Myocyte (in vitro differentiated cells): ENCODE measurements around the gene OR2AJ1. TPM values are rescaled to one million over a fixed set of nuclear protein-coding genes. Genes with fewer than 3 reads are reported as not detected.
"Not testable (repeated sequence)": the region's sequence is repeated elsewhere in the genome, so short reads cannot be mapped to it uniquely, and the experiment has no call there.

Experiments
- DNase-seq: peaks from one replicate; pipeline ENCODE4 v3.0.0-alpha.2; 2012; ENCODE audit warnings: low read depth
- polyA plus RNA-seq: library from polyadenylated mRNA; unstranded; fragments of >200 nt; gene quantifications from one replicate; pipeline ENCODE4 v1.2.1, GENCODE V29; 2012; ENCODE audit warnings: missing spikeins
- total RNA-seq: library from RNA; depleted of rRNA; stranded (reverse); fragments of >200 nt; gene quantifications from 2 replicates; pipeline ENCODE4 v1.2.3, GENCODE V29; 2014

Gene OR2AJ1, protein sequence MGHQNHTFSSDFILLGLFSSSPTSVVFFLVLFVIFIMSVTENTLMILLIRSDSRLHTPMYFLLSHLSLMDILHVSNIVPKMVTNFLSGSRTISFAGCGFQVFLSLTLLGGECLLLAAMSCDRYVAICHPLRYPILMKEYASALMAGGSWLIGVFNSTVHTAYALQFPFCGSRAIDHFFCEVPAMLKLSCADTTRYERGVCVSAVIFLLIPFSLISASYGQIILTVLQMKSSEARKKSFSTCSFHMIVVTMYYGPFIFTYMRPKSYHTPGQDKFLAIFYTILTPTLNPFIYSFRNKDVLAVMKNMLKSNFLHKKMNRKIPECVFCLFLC
- not detected in 2 replicates for total RNA-seq
- not detected for polyA plus RNA-seq

DNA sequence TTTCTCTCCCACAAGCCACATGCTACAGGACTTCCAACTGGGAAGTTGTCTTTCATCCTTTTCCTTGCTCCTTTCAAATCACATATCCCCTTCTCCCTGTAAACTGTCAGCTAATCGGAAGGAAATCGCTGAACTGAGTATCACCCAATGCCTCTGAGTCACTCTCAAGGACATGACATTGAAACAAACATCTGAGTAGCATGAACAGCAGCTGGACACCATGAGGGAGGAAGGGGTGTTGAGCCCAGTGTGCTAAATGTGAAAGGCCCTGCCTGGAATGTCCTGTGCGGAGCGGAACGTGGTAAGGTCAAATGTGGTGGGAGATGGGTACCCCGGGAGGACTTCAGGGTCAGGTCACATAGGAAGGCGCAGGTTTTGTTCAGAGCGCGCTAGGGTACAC, at the start of gene OR2AJ1:
Gene OR2AJ1, plus strand, starts transcription at position 22 of the 400 bp plus-strand sequence. CDS start 8,880 bp downstream, outside the sequence.
- no peak for DNase-seq

GRCh38 chr1:247883346-247883745, 41.3 kb upstream of the OR2AJ1 start:
- DNase-seq: no peak

DNA sequence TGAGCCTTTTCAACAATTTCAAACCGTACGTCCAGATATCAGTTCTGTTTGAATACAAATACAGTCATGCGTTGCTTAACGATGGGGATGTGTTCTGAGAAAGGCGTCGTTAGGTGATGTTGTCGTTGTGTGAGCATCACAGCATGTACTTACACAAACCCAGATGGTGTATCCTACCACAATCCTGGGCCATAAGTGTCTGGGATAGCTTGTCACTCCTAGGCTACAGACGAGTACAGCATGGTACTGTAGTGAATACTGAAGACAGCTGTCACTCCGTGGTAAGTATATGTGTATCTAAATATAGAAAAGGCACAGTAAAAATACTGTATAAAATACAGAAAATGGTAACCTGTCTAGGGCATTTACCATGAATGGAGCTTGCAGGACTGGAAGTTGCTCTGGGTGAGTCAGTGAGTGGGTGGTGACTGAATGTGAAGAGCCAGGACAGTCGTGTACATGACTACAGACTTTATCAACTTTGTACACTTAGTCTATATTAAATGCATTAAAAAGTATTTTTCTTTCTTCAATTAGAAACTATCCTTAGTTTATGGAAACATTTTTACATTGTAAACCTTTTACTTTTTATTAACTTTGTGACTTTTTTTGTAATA, 39.8 kb upstream of the OR2AJ1 start:
- DNase-seq: no peak

DNA sequence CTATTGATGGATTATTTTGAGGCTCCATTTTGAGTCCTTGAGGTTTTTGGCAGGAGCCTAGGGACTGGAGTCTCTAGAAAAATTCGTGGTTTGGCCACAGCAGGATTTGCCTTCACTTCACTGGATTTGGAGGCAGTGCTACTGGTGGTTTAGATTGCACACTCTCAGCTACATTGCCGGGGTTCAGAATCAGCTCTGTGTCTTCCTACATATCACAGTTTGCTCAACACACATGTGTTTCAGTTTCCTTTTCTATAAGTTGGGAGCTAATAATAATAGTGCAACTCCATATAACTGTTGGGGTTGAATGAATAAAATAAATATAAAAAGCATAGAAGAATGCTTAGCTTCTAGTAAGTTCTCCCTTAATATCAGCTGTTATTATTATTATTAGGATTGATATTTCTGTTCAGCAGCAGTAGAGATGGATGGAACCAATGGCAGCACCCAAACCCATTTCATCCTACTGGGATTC, 29.5 kb upstream of the OR2AJ1 start, which contains the start of gene OR2W3:
Gene OR2W3, plus strand, starts transcription at position 425 of the 475 bp plus-strand sequence. Its CDS starts 0 bp downstream, at position 425.
- no peak for DNase-seq

GRCh38 chr1:247895976-247896375, 28.7 kb upstream of the OR2AJ1 start:
- no peak for DNase-seq

- DNase-seq: no peak
These were observed 20.6 kb upstream of the OR2AJ1 start for GRCh38 chr1:247904122-247904521.

- no peak for DNase-seq
These were observed 19.5 kb upstream of the OR2AJ1 start for GRCh38 chr1:247905181-247905580.

DNA sequence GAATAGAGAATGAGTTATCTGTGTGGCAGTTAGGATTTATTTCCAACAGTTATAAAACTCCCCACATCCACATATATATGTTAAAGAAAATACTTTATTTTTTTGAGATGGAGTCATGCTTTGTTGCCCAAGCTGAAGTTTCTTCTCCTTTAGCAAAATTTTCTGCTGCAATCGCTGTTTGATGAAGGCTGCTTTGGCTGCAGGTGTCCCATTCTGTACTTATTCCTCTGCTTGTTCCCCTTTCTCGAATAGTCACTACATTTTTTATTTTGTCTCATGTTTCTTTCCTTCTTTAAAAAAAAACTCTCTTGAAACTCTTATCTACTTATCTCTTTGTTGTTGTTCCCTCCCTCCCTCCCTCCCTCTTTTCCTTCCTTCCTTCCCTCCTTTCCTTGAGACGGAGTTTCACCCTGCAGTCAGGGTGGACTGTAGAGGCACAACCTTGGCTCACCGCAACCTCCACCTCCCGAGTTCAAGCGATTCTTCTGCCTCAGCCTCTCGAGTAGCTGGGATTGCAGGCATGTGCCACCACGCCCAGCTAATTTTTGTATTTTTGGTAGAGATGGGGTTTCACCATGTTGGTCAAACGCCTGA, 18.7 kb upstream of the OR2AJ1 start:
- no peak for DNase-seq

GRCh38 chr1:247906504-247907047, 18.1 kb upstream of the OR2AJ1 start:
- DNase-seq: peak; percentile 32

GRCh38 chr1:247908766-247909165, 15.9 kb upstream of the OR2AJ1 start:
- no peak for DNase-seq

- no peak for DNase-seq
These were observed 10.9 kb upstream of the OR2AJ1 start for GRCh38 chr1:247913786-247914185.

- no peak for DNase-seq
These were observed 9.6 kb upstream of the OR2AJ1 start for GRCh38 chr1:247914941-247915662.

DNA sequence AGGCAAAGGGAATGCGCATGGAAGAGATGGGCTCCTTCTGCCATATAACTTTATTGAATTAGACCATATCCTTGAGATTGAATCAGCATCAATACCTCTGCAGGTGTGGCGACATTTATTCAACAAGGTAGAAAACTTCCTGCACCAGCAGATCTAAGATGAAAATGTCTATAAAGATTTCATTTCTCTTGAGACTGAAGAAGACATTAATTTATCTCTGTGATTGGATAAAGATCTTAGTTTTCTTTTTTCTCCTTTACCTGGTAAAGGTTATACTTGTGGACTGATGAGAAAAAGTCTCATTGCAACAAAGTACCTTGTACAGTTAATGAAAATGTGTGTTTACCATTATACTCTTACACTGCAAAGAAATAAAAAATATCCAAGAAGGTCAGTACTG, 4.7 kb upstream of the OR2AJ1 start, which contains the start of gene OR2T8:
Gene OR2T8, plus strand, starts transcription at position 301 of the 400 bp plus-strand sequence. CDS start 766 bp downstream, outside the sequence.
- DNase-seq: no peak

GRCh38 chr1:247923941-247924340, 748 bp upstream of the OR2AJ1 start:
- no peak for DNase-seq

DNA sequence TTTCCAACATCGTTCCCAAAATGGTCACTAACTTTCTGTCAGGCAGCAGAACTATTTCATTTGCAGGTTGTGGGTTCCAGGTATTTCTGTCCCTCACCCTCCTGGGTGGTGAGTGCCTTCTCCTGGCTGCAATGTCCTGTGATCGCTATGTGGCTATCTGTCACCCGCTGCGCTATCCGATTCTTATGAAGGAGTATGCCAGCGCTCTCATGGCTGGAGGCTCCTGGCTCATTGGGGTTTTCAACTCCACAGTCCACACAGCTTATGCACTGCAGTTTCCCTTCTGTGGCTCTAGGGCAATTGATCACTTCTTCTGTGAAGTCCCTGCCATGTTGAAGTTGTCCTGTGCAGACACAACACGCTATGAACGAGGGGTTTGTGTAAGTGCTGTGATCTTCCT, 9.3 kb downstream of the OR2AJ1 start:
- DNase-seq: no peak

GRCh38 chr1:247935781-247936180, 11.1 kb downstream of the OR2AJ1 start:
- no peak for DNase-seq

DNA sequence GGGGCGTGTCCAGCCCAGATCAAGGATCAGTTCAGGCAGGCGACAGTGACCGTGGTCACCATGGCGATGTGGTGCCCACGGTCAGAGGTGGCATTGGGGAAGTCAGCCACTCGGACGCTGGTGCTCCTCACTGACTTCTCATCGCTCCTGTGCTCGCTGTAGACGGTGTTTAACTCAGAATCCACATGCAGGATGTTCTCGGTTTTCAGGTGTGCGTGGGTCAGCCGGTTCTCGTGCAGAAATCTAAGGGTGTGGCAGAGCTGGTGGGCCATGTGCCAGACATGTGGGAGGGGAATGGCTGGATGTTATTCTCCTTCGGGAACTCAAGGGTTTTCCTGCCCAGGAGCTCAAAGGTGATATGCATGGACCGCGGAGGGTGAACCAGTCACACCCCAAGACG, 11.7 kb downstream of the OR2AJ1 start:
- no peak for DNase-seq

- DNase-seq: not testable (repeated sequence)
These were observed 12.5 kb downstream of the OR2AJ1 start for GRCh38 chr1:247936965-247937734.

DNA sequence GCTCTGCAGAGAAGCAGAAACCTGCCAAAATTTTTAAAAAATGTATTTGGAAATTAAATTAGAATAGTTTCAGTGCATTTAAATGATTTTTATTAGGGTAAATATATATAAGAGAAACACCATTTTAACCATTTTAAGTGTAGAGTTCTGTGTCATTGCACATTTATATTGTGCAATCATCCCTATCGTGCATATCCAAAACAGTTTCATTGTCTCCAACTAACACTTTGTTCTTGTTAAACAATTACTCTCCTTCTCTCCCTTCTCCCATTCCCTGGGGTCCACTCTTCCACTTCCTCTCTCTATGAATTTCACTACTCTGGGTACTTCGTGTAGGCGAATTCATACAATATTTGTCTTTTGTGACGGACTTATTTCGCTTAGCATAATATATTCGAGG, 17.9 kb downstream of the OR2AJ1 start:
- no peak for DNase-seq

DNA sequence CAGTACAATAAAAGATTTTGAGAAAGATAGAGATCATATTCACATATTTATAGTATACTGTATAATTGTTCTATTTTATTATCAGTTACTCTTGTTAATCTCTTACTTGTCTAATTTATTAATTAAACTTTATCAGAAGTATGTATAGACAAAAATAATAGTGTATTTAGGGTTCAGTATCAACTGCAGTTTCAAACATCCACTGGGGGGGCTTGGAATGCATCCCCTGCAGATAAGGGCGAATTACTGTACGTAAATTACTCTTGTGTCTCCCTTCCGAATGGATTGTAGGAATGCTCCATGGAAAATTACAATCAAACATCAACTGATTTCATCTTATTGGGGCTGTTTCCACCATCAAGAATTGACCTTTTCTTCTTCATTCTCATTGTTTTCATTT, 23.9 kb downstream of the OR2AJ1 start, which contains the start of gene OR2L8:
Gene OR2L8, plus strand, starts transcription at position 301 of the 400 bp plus-strand sequence. Its CDS starts 0 bp downstream, at position 301.
- no peak for DNase-seq
